ENCODE results near the gene C19orf18.
A peak's percentile ranks its signal among the peaks of the same experiment; 100 is the strongest.

The C19orf18 gene

GRCh38 chr19:57947419-57948134, 26.8 kb downstream of the C19orf18 start, which contains the start of gene ZNF256:
Gene ZNF256, minus strand, starts transcription at chr19:57947706. Its CDS starts 232 bp downstream, at chr19:57947474.
- DNase-seq (ENCODE audit: low read depth): peak; percentile 88

GRCh38 chr19:57947088-57947418, 27.3 kb downstream of the C19orf18 start:
- DNase-seq (ENCODE audit: low read depth): no peak

- no peak for DNase-seq (ENCODE audit: low read depth)
These were observed 28.0 kb downstream of the C19orf18 start for GRCh38 chr19:57946316-57946715.

DNA sequence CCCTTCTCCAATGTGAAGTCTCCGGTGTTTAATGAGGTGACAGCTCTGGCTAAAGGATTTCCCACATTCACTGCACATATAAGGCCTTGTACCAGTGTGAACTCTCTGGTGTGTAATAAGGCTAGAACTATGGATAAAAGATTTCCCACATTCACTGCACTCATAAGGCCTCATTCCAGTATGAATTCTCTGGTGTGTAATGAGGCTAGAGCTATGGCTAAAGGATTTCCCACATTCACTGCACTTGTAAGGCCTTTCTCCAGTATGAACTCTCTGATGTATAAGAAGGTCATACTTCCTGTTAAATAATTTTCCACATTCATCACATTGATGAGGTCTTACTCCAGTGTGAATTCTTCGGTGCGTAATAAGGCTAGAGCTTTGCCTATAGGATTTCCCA, 32.7 kb downstream of the C19orf18 start:
- DNase-seq (ENCODE audit: low read depth): no peak

- no peak for DNase-seq (ENCODE audit: low read depth)
These were observed 38.6 kb downstream of the C19orf18 start for GRCh38 chr19:57935731-57936130.

DNA sequence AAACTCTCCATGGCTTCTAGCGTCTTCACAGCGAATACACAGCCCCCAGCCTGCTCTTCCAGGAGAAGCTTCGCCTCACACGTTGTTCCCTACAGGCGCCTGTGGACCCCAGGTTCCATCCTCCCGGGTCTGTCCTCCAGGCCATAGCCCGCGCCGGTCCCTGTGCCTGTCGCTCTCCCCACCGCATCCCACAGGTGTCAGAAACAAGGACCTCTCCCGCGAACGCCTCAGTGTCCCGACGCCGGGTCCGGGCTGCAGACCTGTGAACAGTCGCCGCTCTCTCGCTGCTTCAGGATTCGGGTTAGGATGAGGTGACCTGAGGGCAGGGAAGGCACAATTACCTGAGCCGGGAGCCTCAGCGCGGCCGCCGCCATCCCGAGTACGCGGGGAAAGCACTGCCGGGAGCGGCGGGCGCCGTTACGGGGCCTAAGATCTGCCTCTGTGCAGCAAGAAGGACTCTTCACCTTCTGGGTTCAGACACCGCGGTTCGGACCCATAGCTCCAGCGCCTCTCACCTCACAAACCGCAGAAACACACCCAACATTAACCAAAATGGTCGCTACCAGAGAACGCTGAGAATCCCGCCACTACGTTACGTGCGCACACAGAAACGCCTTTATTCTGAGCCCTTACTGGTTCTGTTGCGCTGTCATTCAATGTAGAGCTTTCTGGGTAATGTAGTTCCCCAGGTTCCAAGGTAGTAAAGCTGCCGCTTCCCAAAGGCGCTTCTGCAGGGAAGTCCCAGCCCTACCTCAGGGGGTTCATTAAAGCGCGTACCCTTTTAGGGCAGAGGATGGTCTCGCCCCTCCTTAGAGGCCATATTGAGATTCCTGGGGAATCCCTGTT, 39.3 kb downstream of the C19orf18 start, which contains the start of gene ZNF418:
Gene ZNF418 (minus strand): TSS at position 583 of the 846 bp plus-strand sequence. CDS start 1,580 bp downstream, outside the sequence.
- peak; percentile 14 for DNase-seq (ENCODE audit: low read depth)

DNA sequence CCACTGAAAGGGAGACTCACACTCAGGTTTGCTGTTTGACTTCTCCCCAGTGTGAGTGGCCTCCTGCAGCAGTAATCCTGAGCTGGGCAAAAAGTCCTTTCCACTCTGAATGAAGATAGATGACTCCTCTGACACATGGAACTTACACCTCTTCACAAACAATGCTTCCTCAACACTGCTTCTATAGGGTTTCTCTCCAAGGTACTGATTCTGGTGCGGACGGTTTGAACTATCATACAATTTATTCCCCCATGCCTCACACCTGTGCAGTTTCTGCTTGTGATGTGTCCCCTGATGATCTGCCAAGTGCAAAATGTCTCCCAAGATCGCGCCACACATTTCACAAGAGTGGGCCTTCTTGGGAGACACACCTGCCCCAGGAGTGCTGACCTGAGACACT, 46.7 kb downstream of the C19orf18 start:
- DNase-seq (ENCODE audit: low read depth): no peak

DNA sequence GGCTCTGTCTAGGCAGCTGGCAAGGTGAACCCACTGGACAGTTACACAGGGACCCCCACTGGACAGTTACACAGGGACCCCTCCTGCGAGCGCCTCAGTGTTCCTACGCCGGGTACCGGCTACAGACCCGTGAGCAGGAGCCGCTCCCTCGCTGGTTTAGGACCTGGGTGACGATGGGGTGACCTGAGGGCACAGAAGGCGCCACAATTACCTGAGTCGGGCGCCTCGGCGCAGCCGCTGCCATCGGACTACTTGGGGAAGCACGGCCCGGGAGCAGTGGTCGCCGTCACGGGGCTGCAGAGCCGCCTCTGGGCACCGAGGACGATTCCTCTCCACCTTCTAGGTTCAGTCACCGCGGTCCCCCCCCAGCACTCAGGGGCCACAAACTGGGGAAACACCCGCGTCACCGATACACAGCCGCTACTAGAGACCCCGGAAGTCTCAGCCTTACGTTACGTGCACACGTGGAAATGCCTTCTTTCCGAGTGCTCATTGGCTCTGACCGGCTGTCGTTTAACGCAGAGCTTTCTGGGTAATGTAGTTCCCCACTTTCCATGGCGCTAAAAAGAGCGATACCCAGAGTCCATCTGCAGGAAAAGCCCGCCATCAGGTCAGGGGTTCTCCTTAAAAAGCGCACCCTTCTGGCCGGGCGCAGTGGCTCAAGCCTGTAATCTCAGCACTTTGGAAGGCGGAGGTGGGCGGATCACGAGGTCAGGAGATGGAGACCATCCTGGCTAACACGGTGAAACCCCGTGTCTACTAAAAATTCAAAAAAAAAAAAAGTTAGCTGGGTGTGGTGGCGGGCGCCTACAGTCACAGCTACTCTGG, 58.0 kb downstream of the C19orf18 start, which contains the start of gene ZNF417:
Gene ZNF417 (minus strand): TSS at position 425 of the 828 bp plus-strand sequence. CDS start 181 bp downstream, at position 244.
- DNase-seq (ENCODE audit: low read depth): peak; percentile 76

DNA sequence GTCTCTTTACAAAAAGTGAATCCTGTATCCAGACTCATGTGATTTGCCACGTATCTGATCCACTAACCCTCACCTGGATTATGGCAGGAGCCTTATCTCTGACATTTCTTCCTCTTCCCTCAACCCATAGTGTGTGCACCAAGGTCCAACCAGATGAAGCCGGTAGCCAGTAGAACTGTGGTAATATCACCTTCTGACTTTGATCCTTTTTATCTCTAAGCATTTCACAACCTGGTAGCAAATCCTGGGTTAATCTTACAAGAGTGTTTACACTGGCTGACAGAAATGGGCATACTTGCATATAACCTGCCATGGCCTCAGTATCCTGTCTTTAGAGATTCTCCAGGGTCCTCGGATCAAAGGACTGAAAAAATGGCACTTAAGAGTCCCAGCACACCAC, 59.8 kb downstream of the C19orf18 start:
- DNase-seq (ENCODE audit: low read depth): no peak
